OCI-LY1 (cell line): ENCODE measurements around the gene ZMIZ1.

Experiments
- H2AFZ ChIP-seq: fragments of 200-600 bp; sonication (generic), shearing (Covaris generic); 2 replicates; pipeline ENCODE4 v1.6.0; 2014; ENCODE audit warnings: antibody characterized with exemption, mild to moderate bottlenecking, low read length
- H3F3A ChIP-seq: fragments of 200-600 bp; sonication (generic), shearing (Covaris generic); 2 replicates; pipeline ENCODE4 v1.6.0; 2014; ENCODE audit warnings: mild to moderate bottlenecking, antibody characterized with exemption, low read length, moderate library complexity; ENCODE audit not compliant: insufficient read depth
- H3K27ac ChIP-seq: fragments of 200-600 bp; sonication (generic); 2 replicates; pipeline ENCODE4 v1.5.1; 2014; ENCODE audit warnings: low read length, mixed run types, mild to moderate bottlenecking, low read depth; ENCODE audit not compliant: poor library complexity, severe bottlenecking
- H3K27me3 ChIP-seq: fragments of 200-600 bp; sonication (generic); 2 replicates; pipeline ENCODE4 v1.6.0; 2014; ENCODE audit warnings: antibody characterized with exemption, mild to moderate bottlenecking, low read length, moderate library complexity; ENCODE audit not compliant: insufficient read depth
- H3K36me3 ChIP-seq: fragments of 200-600 bp; sonication (generic); 2 replicates; pipeline ENCODE4 v1.6.1; 2014; ENCODE audit warnings: mild to moderate bottlenecking, antibody characterized with exemption, low read length, moderate library complexity, mixed read lengths; ENCODE audit not compliant: insufficient read depth
- H3K4me1 ChIP-seq: fragments of 200-600 bp; sonication (generic); 2 replicates; pipeline ENCODE4 v1.5.1; 2014; ENCODE audit warnings: mild to moderate bottlenecking, low read length, moderate library complexity; ENCODE audit not compliant: insufficient read depth, severe bottlenecking
- H3K4me2 ChIP-seq: fragments of 200-600 bp; sonication (generic), shearing (Covaris generic); 2 replicates; pipeline ENCODE4 v1.6.1; 2014; ENCODE audit warnings: low read length
- H3K4me3 ChIP-seq: fragments of 200-600 bp; sonication (generic); 2 replicates; pipeline ENCODE4 v1.5.1; 2014; ENCODE audit warnings: low read length, low read depth, mild to moderate bottlenecking, mixed read lengths; ENCODE audit not compliant: poor library complexity, severe bottlenecking
- H3K79me2 ChIP-seq: fragments of 200-600 bp; shearing (Covaris generic); 2 replicates; pipeline ENCODE4 v1.6.1; 2016; ENCODE audit warnings: mixed run types, low read length, mixed read lengths; ENCODE audit not compliant: insufficient read depth
- H3K9ac ChIP-seq: fragments of 200-600 bp; sonication (generic), shearing (Covaris generic); 2 replicates; pipeline ENCODE4 v1.6.1; 2014; ENCODE audit warnings: mild to moderate bottlenecking, low read length, mixed read lengths
- H3K9me2 ChIP-seq: fragments of 200-600 bp; sonication (generic), shearing (Covaris generic); 2 replicates; pipeline ENCODE4 v1.6.1; 2014; ENCODE audit warnings: low read depth, mild to moderate bottlenecking, low read length, mixed read lengths
- H3K9me3 ChIP-seq: fragments of 200-600 bp; shearing (Covaris generic); 2 replicates; pipeline ENCODE4 v1.6.1; 2014; ENCODE audit warnings: low read length, mixed read lengths
- H4K20me1 ChIP-seq: fragments of 200-600 bp; sonication (generic), shearing (Covaris generic); 2 replicates; pipeline ENCODE4 v1.6.0; 2016; ENCODE audit warnings: mild to moderate bottlenecking, low read length; ENCODE audit not compliant: insufficient read depth
- CTCF ChIP-seq: fragments of 200-600 bp; sonication (generic), shearing (Covaris generic); IDR thresholded peaks from 2 replicates; pipeline ENCODE4 v1.5.1; 2017; ENCODE audit warnings: mild to moderate bottlenecking, antibody characterized with exemption, low read length, moderate library complexity, mixed read lengths
- EZH2 ChIP-seq: fragments of 200-600 bp; sonication (generic), shearing (Covaris generic); IDR thresholded peaks from 2 replicates; pipeline ENCODE4 v1.8.0; 2017; ENCODE audit warnings: borderline replicate concordance, mixed run types, mild to moderate bottlenecking, antibody characterized with exemption, low read length, moderate library complexity, mixed read lengths

Gene ZMIZ1

GRCh38 chr10:79266084-79266483 lies 197.3 kb downstream of the ZMIZ1 start:
- Histone ChIP-seq H3K79me2 (no peaks in the 10 kb centered on the region), H3K4me3 (no peak overlapping the region), H3K9me3 (no peaks in the 10 kb centered on the region), H3K9me2 (no peaks in the 10 kb centered on the region), H3F3A (no peaks in the 10 kb centered on the region), H3K36me3 (no peaks in the 10 kb centered on the region), H3K4me1 (no peaks in the 10 kb centered on the region), H4K20me1 (no peaks in the 10 kb centered on the region), H3K9ac (no peak overlapping the region), H3K27ac (no peak overlapping the region), H3K27me3 (0 out of 2 replicates have a peak, but pooled peaks cover 5% of the 10 kb centered on the region), H2AFZ (no peak overlapping the region), H3K4me2 (no peak overlapping the region)
- TF ChIP-seq EZH2 (no peak), CTCF (no peak)

- Histone ChIP-seq H3K4me3 (no peak overlapping the region), H3K9ac (no peak overlapping the region), H3K27ac (no peak overlapping the region), H2AFZ (no peak overlapping the region), H3F3A (no peaks in the 10 kb centered on the region), H3K9me2 (no peaks in the 10 kb centered on the region), H3K36me3 (no peaks in the 10 kb centered on the region), H3K79me2 (no peaks in the 10 kb centered on the region), H3K4me2 (no peak overlapping the region), H3K9me3 (no peaks in the 10 kb centered on the region), H3K4me1 (no peaks in the 10 kb centered on the region), H3K27me3 (0 out of 2 replicates have a peak, but pooled peaks cover 5% of the 10 kb centered on the region), H4K20me1 (no peaks in the 10 kb centered on the region)
- no peak for TF ChIP-seq CTCF
- no peak for TF ChIP-seq EZH2
Observed at GRCh38 chr10:79266543-79267312, 198.0 kb downstream of the ZMIZ1 start.

- no peaks in the 10 kb centered on the region for H3K79me2 ChIP-seq
- no peaks in the 10 kb centered on the region for H3K9me3 ChIP-seq
- H2AFZ ChIP-seq, result no peak overlapping the region
- no peak; the same call in 1 of the 2 replicates for TF ChIP-seq CTCF
- no peak for TF ChIP-seq EZH2
- no peaks in the 10 kb centered on the region for H3K9me2 ChIP-seq
- H3K36me3 ChIP-seq, result no peaks in the 10 kb centered on the region
- no peaks in the 10 kb centered on the region for H3K4me1 ChIP-seq
- no peaks in the 10 kb centered on the region for H4K20me1 ChIP-seq
- H3K27ac ChIP-seq, result no peak overlapping the region
- no peaks in the 10 kb centered on the region for H3F3A ChIP-seq
- no peak overlapping the region for H3K9ac ChIP-seq
- H3K4me2 ChIP-seq, result no peak overlapping the region
- no peak overlapping the region for H3K4me3 ChIP-seq
- H3K27me3 ChIP-seq, result 0 out of 2 replicates have a peak, but pooled peaks cover 8% of the 10 kb centered on the region
Observed at GRCh38 chr10:79267499-79267898, 198.7 kb downstream of the ZMIZ1 start.
